H54 (cell line): ENCODE data around the gene EIF3I.

ENCODE experiments used
- DNase-seq: peaks from one replicate; pipeline ENCODE4 v3.0.0; 2011; ENCODE audit warnings: low spot score, mixed read lengths; ENCODE audit not compliant: insufficient read length
- FAIRE-seq: peaks from 3 replicates; lab custom pipeline; 2011; peaks lifted over from hg19 to GRCh38; lab: Jason Lieb, UNC
- POLR2A ChIP-seq: IDR thresholded peaks from 2 replicates; pipeline ENCODE4 v1.6.1; 2011; ENCODE audit warnings: low read depth, mild to moderate bottlenecking, low read length

Gene EIF3I

GRCh38 chr1:32192220-32192948 lies 29.8 kb upstream of the EIF3I start:
- TF ChIP-seq POLR2A: no peak
- no peak for FAIRE-seq
- DNase-seq: no peak

GRCh38 chr1:32194984-32195383 lies 27.2 kb upstream of the EIF3I start:
- no peak for TF ChIP-seq POLR2A
- FAIRE-seq: no peak

DNA sequence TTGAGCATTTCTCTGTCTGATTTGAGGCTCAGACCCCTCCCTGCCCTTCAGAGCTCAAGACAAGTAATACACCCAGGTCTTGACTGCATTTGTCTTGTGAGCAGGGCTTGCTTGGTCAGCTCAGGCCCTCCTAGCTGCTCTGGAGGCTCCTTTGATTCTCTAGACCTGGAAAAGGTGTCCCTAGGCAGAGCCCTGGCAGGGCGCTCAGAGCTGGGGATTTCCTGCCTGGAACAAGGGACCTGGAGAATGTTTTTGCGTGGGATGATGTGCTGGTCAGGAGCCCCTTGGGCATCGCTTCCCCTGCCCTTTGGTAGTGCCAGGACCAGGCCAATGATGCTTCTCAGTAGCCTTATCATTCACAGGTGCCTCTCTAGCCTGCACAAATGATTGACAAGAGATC lies 26.7 kb upstream of the EIF3I start:
- TF ChIP-seq POLR2A: no peak
- FAIRE-seq: no peak

More at GRCh38 chr1:32194984-32195383, 27.2 kb upstream of the EIF3I start:
- no peak for DNase-seq

GRCh38 chr1:32195972-32196823 lies 26.0 kb upstream of the EIF3I start:
- no peak for TF ChIP-seq POLR2A
- FAIRE-seq (no peak), DNase-seq (no peak)

More for the DNA sequence above, 26.7 kb upstream of the EIF3I start:
- no peak for DNase-seq

DNA sequence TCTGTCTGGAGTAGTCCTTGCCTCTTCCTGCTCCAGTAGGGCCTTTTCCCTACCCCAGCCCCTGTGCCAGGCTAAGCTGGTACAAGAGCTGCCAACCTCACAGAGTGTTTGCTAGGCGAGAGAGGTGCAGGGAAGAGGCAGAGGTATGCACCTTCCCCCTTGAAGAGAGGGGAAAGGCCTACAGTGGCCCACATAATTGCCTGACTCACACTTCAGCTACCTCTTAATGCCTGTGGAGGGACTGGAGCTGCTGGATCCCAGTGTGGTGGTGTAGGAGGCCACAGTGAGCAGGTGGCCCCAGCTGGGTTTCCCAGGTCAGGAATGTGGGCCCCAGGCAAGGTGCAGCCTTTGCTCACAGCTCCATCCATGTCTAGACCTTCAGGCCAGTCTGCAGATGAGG lies 25.1 kb upstream of the EIF3I start:
- DNase-seq: no peak
- TF ChIP-seq POLR2A: no peak
- FAIRE-seq: no peak

GRCh38 chr1:32197837-32198236 lies 24.4 kb upstream of the EIF3I start:
- FAIRE-seq (no peak), DNase-seq (no peak)
- no peak for TF ChIP-seq POLR2A

GRCh38 chr1:32198237-32199042 lies 23.8 kb upstream of the EIF3I start:
- no peak for TF ChIP-seq POLR2A
- FAIRE-seq (no peak), DNase-seq (no peak)

DNA sequence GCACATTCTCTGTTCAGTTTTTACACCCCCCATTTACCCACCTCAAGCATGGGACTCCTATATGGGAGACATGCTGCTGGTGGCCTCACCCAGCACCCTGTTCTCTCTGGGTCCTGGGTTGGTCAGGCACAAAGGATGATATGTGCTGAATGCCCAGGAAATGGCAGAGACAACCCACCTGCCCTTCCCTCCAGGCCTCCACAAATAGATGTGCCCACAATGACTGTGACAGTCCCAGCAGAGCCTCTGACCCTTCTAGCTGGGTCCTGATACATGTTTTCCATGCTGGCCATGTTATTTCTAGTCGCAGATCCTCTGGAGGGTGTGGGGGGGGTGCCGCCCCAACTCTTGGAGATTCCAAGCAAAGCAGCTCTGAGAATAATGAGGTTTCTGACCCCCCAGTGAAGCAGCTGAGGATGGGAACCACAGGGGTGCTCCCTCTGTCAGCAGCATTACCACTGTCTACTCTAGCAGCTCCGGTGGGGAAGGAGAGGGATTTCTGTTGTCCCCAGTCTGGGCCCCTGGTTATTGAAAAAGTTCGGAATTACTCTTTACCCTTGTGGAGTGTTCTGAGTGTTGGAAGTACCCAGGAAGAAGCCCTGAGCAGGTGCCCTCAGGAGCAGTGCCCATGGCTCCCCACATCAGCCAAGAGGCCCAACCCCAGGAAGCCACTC lies 23.0 kb upstream of the EIF3I start:
- DNase-seq (no peak), FAIRE-seq (no peak)
- TF ChIP-seq POLR2A: no peak

DNA sequence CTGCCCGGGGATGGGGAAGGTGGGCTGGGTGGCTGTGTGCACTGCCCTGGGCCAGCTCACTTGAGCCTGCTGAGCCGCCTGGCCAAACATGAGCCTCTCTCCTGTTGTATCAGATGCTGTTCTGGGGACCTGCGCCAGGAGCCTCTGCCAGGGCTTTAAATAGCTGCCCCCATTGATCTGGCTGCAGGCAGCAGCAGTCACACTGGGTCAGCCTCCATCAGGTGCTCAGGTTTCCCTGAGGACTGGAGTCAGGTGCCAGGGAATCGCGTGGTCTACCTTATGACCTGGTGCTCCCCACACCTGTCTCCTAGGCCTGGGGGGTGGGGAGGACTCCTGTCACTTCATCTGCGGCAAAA lies 22.5 kb upstream of the EIF3I start:
- TF ChIP-seq POLR2A: no peak
- FAIRE-seq (no peak), DNase-seq (no peak)

GRCh38 chr1:32200226-32201010 lies 21.8 kb upstream of the EIF3I start, which contains the start of gene CCDC28B:
Gene CCDC28B, plus strand, starts transcription at chr1:32200595. Its CDS starts 1,341 bp downstream, at chr1:32201936.
- TF ChIP-seq POLR2A: no peak
- DNase-seq (peak; percentile 61), FAIRE-seq (no peak)

DNA sequence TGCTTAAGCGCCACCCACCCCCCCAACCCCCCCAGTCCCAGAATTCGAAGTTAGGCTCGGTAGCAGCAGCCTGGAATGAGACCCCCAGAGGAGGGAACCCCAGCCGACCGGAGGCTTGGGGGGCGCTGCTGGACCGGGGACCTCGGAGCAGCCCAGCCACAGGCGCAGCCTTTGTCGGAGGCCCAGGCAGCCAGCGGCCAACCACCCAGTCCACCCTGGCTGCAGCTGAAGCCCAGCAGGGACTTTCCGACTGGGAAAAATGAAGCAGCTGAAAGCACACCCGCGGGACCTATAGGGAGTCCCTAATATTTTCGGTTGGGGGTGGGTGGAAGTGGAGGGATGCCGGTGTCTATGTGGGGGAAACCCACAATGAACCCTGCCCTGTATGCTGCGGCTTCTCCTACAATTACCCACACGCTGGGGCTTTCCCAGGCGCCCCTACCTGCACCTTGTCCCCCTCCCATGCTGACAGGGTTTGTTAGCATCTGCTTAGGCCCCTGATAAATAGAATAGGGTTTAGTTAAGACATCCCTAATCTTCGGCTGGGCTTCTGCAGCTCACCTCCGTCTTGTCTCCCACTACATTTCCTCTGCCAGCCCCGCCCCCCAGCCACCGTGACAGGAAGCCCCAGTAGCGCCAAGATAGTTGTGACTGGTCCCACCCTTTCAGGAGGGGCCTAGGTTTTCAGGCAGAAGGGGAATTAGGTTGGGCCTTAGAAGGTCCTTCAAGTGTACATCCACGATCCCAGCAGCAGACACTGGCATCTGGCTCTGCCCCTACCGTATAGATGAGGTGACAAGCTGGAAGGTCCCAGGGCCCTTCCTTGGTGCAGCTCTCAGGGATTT lies 21.0 kb upstream of the EIF3I start:
- no peak for DNase-seq
- TF ChIP-seq POLR2A: no peak
- no peak for FAIRE-seq

- FAIRE-seq (no peak), DNase-seq (no peak)
- TF ChIP-seq POLR2A: no peak
Measured at GRCh38 chr1:32204943-32205361, 17.3 kb upstream of the EIF3I start.
